GM12873 (cell line): ENCODE measurements around the gene THSD7B.

Experiments
- CTCF ChIP-seq: IDR thresholded peaks from 2 replicates; pipeline ENCODE4 v1.5.1; 2012; ENCODE audit warnings: low read depth, mild to moderate bottlenecking, moderate library complexity, low read length, control low read depth; ENCODE audit not compliant: insufficient read depth; ENCODE audit errors: missing control alignments

THSD7B gene

GRCh38 chr2:137251045-137251444, 485.7 kb downstream of the THSD7B start:
- TF ChIP-seq CTCF: no peak

GRCh38 chr2:137252934-137253333, 487.6 kb downstream of the THSD7B start:
- no peak for TF ChIP-seq CTCF

- no peak for TF ChIP-seq CTCF
These were observed 488.7 kb downstream of the THSD7B start for GRCh38 chr2:137254052-137254451.

GRCh38 chr2:137255345-137255744, 490.0 kb downstream of the THSD7B start:
- no peak for TF ChIP-seq CTCF

GRCh38 chr2:137255990-137256389, 490.6 kb downstream of the THSD7B start:
- TF ChIP-seq CTCF: no peak

- no peak for TF ChIP-seq CTCF
These were observed 496.7 kb downstream of the THSD7B start for GRCh38 chr2:137261881-137262585.

- no peak for TF ChIP-seq CTCF
These were observed 497.2 kb downstream of the THSD7B start for GRCh38 chr2:137262594-137262993.
